HG03354 (cell line): ENCODE results near the gene CBX8.

Experiments used
- ATAC-seq: cut with Tn5 transposase; IDR thresholded peaks from one replicate; pipeline ENCODE4 v1.9.1; 2021; ENCODE audit warnings: mild to moderate bottlenecking; ENCODE audit not compliant: unreplicated experiment, poor library complexity, severe bottlenecking

Gene CBX8

DNA sequence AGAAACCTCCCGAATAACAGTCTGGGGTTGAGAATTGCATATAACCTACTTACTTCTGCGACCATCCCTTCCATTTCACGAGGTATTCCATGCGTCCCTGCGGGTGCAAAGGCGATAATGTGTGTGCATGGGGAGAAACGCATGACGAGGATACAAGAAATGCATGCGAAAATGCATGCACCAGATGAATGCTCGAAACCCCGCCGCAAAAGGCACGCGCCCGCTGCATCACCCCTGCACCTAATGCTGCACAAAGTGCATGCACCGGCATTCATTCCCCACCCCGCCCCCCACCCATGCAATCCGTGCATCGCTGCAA lies 474 bp downstream of the CBX8 start:
- ATAC-seq: no peak

DNA sequence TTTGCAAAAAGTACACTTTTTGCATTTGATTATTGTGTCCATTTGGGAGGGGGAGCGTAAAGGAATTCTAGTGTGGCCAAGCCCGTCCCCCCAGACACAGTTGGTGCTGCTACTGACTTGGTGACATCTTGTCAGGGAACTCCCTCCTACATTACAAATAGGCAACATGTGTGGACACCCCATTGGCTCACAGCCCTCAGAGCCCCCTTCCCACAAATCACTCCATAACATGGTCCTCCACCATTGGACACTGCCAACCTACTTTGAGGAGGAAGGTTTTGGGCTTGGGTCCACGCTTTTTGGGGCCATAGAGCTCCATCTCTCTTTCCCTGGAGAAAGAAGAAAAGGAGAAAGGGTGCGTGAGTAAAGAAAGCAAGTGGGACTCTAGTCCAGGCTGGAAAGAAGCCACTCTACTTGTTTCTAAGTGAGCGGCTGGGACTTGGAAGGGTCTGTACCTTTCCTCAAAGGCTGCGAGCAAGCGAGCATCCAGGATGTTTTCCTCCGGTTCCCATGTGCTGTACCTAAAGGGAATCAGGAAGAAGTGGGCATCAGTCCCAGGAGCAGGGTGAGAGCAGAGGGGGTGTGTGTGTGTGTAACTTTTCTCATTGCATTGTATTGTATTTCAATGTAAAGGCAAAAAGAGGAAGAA lies 958 bp downstream of the CBX8 start:
- ATAC-seq: no peak

DNA sequence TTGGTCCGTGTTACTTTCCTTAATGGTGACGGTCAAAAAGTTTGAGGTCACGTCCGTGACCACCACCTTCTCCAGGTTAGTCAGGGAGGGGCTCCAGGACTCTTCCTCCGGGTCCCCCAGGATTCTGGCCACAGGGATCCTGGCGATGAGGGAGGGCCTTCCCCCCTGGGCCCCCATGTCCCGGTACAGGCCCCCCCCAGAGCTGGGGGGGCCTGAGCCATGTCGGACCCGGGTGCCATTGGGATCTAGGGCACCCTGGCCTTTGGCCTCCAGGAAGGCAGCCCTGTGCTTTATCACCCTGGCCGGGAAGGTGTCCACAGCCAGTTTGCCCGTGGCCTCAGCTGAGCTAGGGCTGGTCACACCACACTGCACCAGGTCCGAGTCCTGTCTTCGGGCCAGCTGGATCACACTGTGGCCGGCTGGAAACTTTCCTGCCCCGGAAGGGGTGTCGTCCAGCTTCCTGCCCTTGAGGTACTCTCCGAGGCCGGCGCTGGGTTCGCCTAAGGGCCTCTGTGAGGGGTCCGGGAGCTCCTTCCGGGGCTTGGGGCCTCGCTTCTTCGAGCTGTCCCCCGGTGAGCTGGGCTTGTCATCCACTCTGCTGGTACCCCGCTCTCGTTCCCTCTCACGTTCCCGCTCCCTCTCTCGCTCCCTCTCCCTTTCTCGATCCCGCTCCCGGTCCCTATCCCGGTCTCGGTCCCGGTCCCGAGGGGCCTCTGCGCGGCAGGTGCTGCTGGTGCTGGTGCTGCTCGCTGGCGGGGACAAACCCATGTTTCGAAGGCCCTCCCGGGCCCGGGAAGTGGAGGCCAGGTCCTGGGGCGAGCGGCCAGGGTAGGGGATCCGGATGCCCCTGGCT lies 2.0 kb downstream of the CBX8 start:
- no peak for ATAC-seq

DNA sequence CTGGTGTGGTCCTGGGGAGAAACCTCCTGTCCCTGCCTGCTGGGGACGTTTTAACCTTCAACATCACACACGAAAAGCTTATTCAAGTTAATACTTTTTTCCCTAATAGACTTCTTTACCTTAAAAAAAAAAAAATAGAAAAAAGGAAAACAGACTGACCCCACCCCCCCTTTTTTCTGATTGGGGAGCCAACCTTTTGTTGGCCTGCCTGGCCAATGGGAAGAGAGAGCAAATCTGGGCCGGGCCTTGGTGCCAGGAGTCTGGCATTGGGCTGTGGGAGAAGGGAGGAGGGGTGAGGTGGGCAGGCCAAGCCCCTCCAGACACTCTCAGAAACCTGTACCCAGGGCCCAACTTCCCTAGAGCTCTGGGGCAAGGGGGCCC lies 3.0 kb downstream of the CBX8 start:
- ATAC-seq: no peak

DNA sequence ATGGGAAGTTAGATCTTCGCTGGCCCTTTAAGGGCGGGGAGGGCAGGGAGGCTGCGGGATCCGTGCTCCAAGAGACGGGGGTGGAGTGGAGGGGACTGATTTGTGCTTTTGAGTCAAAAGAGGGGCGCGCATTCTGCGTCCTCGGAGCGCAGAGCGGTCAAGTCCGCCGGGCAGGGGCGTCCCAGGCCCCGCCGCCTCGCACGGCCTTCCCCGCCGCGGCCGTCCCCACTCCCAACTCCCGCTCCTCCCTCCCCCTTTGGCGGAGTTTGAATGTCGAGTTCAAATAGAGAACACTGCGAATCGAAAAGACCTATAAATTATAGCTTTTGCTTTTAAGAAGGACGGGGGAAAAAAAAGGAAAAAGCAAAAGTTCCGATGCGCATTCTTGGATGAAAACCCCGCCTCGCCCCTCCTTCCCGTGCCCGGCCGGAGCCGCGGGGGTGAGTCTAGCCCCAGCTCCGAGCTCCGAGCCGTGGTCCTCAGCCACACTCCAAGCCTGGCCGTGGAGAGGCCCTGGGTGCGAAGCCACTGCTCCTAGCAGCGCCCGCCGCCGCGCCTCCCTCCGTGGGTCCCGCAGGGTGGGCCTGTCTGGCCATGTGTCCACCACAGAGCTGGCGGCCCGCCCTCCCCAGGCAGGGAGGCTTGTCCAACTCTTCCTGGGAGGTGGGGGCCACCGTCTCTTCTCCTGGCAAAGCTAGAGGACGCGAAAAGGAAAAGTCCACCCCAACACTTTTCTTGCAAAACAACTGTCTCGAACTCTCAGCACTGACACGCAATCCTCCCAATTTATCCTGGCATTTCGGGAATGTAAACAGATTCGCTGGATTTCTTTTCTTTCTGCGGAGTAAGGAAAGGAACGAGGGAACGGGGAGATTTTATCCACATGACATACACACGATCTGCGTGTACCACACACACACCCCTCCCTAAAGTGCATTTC lies 3.6 kb downstream of the CBX8 start:
- ATAC-seq: no peak

DNA sequence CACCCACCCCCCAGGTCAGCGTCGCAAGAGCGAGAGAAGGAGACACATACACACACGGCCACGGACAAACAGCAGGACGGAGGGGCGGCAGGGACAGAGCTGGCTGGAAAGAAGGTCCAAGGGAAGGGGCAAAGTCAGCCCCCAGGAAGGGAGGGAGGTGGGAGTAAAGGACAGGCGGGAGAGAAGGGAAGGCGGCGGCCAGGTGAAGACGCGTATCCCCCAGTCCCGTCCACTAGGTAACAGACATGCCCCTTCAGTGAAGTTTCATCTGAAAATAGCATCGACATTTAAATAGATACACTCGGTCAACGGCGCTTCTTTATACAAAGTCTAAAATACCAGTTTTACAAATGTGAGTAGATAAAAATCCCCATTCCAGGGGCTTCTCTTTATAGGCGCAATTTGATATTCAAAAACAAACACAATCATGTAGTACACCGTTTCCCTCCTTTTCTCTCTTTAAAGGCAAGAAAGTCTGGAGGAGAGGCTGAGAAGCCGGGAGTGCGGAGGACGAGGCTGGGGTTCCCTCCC lies 4.5 kb downstream of the CBX8 start:
- ATAC-seq: no peak

DNA sequence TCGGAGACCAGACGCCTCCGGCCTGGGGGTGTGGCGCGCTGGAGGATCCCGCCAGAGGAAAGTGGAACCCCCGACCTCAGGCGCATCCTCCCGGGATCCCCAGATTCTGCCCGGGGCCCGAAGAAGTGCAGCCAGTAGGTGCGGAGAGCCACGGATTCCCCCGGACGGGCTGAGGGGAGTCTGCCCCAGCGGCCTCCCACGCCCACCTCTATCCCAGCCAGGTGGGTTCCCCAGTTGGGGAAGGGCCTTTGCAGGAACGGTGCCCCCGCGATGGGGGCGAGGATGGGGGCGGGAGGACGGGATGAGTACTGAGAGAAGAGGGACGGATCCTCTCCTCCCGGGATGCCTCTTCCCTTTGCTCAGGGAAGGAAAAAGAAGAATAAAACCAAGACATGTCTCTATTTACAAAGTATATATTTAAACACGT lies 5.1 kb downstream of the CBX8 start:
- ATAC-seq: no peak

DNA sequence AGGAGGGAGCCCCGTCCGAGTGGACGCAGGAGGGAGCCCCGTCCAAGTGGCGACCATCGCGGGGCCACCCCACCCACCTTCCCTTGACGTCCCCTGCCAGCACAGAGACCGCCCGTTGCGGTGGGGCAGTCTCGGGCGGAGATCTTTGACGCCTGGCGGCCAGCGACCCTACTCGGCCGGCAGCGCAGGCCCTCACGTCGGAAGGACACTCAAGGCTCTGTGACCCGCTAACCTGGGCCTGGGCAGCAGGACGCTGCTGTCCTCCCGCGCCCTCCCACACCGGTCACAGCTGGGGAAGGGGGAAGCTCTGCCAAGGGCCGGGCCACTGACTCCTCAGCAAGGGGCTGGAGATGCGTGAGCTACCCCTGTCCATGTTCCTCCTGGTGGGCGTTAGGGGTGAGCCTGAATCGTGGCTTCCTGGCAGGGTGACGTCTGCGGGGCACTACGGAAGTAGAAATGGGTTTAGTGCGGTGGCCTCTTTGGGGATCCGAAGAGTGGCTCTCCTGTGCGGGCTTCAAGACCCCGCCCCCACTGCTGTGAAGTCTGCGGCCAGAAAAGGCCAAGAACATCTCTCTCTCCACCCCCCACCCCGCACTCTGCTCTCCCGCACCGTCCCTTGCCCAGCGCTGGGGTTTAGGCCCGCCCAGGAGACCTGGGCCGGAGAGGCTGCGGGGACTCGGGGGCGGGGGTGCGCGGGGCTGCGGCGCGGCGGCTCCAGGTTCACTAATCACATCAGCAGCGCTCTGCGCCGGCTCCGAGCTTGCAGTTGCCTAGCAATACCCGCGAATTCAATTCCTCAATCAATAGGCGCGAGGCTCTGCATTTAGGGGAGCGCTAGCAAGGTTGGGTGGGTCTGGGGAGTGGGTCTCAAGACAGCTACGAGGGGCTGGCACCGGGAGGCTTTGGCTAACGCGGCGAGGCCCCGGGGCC lies 5.8 kb downstream of the CBX8 start:
- no peak for ATAC-seq

DNA sequence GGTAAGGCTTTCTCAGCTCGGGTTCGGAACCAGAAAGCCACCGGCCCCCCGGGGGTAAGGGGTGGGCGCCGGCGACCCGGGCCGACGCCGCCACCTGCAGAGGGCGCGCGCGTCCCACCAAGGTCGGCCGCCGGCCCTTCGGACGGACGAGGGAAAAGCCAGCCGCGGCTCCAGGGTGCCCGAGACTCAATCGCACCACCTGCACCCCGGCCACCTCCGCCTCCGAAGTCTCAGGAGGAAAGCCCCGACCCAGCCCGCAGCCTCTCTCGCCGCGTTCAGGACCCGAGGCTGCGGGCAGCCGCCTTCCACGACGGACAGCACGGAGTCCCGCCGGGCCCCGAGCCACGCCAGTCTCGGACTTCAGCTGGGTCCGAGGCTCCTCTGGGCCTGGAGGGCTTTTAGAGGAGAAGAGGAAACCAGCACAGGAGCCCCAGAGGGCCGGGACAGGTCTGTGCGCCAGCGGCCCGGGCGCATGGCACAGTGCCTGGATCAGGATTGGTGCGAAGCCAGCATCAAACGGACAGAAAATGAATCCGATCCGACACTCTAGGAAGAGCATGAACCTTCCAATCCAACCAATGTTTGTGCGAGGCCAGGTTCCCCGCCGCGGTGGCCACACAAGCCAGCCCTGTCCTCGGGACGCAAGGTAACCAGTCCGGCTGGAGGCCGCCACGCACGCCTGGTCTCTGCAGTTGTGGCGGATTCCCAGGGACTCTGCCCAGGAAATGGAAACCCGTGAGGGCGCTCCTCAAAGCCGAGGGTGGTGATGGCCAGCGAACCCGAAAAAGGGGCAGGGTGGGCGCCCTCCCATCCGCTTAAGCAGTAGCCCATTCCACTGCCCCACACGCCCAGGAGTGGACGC lies 6.7 kb downstream of the CBX8 start:
- ATAC-seq: no peak

DNA sequence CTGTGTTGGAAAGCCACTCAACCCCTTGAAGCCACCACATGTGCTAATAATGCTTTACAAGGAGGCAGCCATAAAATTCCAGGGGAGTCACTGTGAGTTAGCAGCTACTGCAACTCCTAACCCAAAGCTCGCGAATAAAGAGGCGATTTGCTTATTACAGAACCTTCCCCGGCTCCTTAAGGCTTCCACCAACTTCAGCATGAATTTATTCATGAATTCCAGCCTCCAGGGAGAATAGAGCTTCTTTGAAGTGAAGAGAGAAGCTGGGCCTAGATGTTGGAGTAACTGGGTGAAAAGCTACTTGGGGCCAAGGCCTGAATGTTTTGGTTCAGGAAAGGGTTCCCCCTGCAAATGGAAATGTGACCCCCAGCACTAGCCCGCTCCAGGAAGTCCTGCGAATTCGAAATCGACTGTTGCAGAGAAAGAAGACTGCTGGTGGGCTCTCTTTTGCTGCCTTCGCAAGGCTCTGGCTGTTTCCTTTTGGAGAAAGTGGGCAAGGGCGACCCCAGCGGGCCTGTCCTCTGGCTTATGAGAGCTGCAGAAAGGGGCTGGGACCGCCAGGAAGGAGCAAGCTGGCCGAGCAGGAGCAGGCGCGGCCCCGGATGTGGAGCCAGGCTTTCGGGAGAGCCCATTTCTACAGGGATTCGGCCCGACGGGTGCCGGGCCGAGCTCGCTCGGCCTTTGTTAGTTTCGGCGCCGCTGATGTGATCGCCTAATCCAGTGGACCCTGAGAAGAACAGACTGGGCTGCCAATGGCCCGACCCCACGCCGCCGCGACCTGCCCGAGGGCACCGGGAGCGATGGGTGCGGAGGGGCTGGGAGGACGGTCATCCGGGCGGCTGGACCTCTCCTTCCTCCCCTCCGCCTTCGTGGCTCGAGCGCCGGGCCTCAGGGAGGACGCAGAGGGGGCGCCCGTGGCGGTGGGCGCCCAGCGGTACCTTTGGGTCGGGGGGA lies 7.6 kb downstream of the CBX8 start:
- no peak for ATAC-seq

DNA sequence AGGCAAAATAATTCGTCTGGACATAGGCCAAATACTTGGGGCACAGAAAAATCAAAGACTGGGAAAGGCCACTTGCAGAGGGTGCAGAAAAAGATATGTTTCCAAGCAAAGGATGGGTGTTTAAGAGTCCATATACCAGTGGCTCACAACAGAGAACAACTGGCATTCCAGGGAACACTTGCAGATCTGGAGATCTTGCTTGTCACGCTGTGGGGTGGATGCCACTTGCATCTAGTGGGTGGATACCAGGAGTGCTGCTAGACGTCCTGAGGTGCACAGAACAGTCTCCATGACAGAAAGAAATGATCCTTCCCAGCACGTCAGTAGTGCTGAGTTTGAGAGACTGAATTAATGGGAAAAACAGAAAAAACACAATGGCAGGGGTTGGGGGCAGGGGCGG lies 8.4 kb downstream of the CBX8 start:
- ATAC-seq: no peak

DNA sequence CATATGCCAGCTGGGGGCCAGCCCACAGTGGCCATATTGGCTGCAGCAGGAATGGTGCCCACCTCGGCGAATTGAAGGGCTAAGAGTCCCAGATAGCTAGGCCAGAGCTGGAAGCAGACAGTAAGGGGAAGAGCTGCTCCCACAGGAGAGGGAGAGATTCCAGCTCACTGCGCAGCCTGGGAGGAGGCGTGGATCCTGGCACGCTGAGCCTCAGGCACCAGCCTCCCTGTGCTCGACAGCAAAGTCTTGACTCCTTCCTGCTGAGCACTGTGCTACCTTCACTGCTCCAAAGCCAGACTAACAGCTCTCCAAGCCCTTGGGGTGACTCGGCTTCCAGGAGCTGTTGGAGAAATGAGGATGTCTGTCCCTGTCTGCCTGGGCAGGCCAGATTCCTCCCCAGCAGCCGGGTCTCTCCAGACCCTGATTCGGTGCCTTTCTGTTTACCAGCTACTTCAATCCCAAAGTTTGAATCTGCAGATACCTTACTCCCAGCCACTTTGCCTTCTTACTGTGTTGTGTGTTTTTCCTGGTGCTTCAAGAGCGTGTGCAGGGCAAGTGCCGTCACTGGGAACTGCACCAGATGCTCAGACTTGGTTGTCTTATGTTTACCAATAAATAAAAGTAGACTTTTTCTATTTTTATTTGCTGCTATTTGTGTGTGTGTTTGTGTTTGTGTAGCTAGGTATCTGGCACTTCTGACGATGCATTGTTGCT lies 9.8 kb downstream of the CBX8 start:
- ATAC-seq: no peak

DNA sequence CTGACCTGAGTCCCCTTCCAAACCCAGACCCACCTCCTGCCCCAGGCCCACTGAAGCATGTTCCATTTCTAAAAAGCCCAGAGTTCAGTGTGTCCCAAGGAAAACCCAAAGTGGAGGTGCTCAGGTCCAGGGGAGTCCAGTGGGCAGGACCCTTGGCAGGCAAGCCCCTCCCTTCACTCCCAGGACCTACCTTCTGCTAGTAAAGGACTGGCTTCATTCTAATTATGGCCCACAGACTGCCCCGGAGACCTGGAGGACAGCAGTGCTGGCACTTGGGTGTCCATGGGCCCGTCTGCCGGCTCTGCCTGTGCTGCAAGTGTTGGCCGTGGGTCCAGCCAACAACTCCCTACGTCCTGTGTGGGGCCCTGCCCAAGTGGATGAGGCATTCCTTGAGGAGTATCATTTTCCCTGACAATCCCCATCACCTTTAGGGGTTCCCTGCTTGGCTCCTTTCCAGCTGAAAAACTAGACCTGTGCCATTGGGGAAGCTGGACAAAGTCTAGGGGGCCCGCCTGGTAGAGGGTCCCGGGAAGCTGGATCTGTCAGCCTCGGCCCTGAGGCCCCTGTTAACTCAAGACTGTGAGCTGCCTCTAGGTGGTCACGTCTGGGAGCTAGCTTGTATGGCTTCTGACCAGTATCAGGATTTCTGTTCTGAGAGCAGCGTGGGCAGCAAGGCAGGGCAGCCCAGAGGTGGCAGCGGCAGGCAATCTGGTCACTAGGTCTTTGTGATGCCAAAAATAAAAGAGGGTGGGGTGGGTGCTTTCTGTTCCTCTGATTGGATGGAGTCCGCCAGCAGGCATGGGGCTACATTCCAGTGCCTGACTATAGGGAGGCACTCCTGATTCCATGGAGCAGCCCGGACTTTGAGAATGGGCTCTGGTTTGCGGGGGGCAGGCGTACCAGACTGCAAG lies 10.7 kb downstream of the CBX8 start:
- ATAC-seq: no peak

DNA sequence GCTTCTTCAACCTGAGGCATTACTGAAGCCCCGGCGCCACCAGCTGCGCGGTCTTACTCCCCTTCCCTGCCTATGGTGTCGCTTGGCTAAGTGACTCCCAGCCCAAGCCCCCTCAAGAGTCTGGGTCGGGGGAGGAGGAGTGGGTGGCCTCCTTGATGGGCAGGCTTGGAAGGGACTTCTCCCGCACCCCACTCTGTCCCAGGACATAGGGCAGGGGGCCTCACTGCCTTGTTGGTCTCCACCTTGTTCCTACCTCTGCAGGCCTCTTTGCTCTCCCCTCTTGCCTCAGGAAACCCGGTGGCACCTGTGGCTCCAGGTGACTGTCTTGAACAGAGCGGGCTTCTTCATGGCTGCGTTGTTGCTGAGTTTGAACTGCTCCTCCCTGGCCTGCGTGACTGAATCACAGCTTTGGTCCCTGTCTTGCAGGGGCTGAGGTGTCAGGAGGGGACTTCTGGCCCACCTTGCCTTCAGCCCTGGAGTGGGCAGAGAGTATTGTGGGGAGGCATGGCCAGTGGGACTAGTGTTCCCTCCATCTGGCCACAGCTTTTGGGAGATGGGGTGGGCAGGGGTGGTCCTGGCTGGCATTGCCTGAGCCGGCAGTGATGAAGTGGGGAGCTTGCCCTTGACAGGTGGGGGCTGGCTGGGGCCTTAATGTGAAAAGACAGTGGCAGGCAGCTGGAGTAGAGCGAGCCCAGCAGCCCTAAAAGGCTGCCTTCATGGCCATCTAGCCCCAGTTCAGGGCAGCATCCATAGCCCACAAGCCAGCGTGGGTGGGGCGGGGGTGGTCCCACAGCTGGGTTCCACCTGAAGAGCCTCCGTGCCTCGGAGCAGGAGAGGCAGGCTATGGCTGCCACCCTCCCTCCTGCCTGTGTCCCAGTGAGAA lies 11.6 kb downstream of the CBX8 start:
- no peak for ATAC-seq
